ENCODE measurements around the gene TMED9.

DNA sequence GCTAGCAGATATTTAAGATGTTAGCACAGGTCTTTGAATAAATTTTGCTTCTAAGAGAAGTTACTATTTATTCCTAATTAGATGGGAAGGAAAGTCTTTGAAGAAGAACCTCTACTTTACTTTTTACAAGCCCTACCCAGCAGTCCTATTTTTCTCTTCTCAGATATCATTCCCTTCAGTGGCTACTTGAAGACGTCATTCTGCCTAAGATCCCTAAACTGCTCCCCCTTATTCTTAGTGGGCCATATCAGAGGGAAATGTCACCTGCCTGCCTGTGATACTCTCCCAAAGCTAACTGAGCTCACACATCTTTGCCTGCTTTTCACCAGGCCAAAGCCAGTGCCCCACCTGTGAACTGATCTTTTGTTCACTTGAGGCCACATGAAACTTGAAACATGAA, 16.5 kb upstream of the TMED9 start:
- TF ChIP-seq, protein P1, sequence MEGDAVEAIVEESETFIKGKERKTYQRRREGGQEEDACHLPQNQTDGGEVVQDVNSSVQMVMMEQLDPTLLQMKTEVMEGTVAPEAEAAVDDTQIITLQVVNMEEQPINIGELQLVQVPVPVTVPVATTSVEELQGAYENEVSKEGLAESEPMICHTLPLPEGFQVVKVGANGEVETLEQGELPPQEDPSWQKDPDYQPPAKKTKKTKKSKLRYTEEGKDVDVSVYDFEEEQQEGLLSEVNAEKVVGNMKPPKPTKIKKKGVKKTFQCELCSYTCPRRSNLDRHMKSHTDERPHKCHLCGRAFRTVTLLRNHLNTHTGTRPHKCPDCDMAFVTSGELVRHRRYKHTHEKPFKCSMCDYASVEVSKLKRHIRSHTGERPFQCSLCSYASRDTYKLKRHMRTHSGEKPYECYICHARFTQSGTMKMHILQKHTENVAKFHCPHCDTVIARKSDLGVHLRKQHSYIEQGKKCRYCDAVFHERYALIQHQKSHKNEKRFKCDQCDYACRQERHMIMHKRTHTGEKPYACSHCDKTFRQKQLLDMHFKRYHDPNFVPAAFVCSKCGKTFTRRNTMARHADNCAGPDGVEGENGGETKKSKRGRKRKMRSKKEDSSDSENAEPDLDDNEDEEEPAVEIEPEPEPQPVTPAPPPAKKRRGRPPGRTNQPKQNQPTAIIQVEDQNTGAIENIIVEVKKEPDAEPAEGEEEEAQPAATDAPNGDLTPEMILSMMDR (optimal IDR thresholded peaks at IDR 0.05 in 1 of 3, IDR thresholded peaks at IDR 0.05 in 1 of 3, conservative IDR thresholded peaks at IDR 0.05 in 1 of 3; ENCODE audit: extremely low read depth in 1 of 3, insufficient read depth in 2 of 3, low read length in 3 of 3) = no peak
- TF ChIP-seq EZH2 (IDR thresholded peaks at IDR 0.05; ENCODE audit: low read length) = no peak
